Smooth muscle cell (in vitro differentiated cells): ENCODE data around the gene FOSL2. TPM values are rescaled to one million over a fixed set of nuclear protein-coding genes. Genes with fewer than 3 reads are reported as not detected.
A peak's percentile ranks its signal among the peaks of the same experiment; 100 is the strongest.

Source experiments
- DNase-seq: peaks from one replicate; lab custom pipeline; 2025; ENCODE audit not compliant: unreplicated experiment; lab: John Stamatoyannopoulos, UW
- H2AFZ ChIP-seq: fragments of 200-600 bp; sonication (generic); 2 replicates; pipeline ENCODE4 v1.6.0; 2016; ENCODE audit warnings: antibody characterized with exemption, low read depth, mild to moderate bottlenecking
- H3F3A ChIP-seq: fragments of 200-600 bp; sonication (generic); 2 replicates; pipeline ENCODE4 v1.6.0; 2017; ENCODE audit warnings: antibody characterized with exemption, low read depth
- H3K27ac ChIP-seq: fragments of 200-600 bp; sonication (generic); 2 replicates; pipeline ENCODE4 v1.5.1; 2016; ENCODE audit warnings: low read depth, mild to moderate bottlenecking
- H3K27me3 ChIP-seq: fragments of 200-600 bp; sonication (generic); 2 replicates; pipeline ENCODE4 v1.6.1; 2016; ENCODE audit warnings: low read depth, mild to moderate bottlenecking
- H3K36me3 ChIP-seq: fragments of 200-600 bp; sonication (generic); 2 replicates; pipeline ENCODE4 v1.5.1; 2016; ENCODE audit warnings: low read depth
- H3K4me1 ChIP-seq: fragments of 200-600 bp; sonication (generic); 2 replicates; pipeline ENCODE4 v1.5.1; 2016; ENCODE audit warnings: low read depth
- H3K4me2 ChIP-seq: fragments of 200-600 bp; sonication (generic); 2 replicates; pipeline ENCODE4 v1.6.0; 2016; ENCODE audit warnings: mild to moderate bottlenecking
- H3K4me3 ChIP-seq: fragments of 200-600 bp; sonication (generic); 2 replicates; pipeline ENCODE4 v1.5.1; 2016; ENCODE audit warnings: mild to moderate bottlenecking
- H3K79me2 ChIP-seq: fragments of 200-600 bp; sonication (generic); 2 replicates; pipeline ENCODE4 v1.6.0; 2016; ENCODE audit warnings: low read depth, mild to moderate bottlenecking
- H3K9ac ChIP-seq: fragments of 200-600 bp; sonication (generic); 2 replicates; pipeline ENCODE4 v1.6.0; 2016; ENCODE audit warnings: low read depth
- H3K9me3 ChIP-seq: fragments of 200-600 bp; sonication (generic); replicated peaks from 2 replicates; pipeline ENCODE4 v1.5.1; 2016; ENCODE audit warnings: low read depth
- H4K20me1 ChIP-seq: fragments of 200-600 bp; sonication (generic); 2 replicates; pipeline ENCODE4 v1.6.0; 2016; ENCODE audit warnings: low read depth
- CTCF ChIP-seq: fragments of 200-600 bp; sonication (generic); IDR thresholded peaks from 2 replicates; pipeline ENCODE4 v1.5.1; 2017; ENCODE audit warnings: borderline replicate concordance, mild to moderate bottlenecking, antibody characterized with exemption; ENCODE audit not compliant: insufficient read depth, poor library complexity, severe bottlenecking
- WGBS: methylation state at CpG from one replicate; pipeline ENCODE4 v1.1.7; 2016; ENCODE audit warnings: low lambda C conversion rate; 5-methylcytosine and 5-hydroxymethylcytosine counted together
- polyA plus RNA-seq: library from polyadenylated mRNA; unstranded; fragments of >200 nt; fragmentation: Nextera tagmentation; extraction: Ambion mirVana; gene quantifications from 2 replicates; pipeline ENCODE4 v1.2.1, GENCODE V29; 2016
- total RNA-seq: library from RNA; depleted of rRNA; stranded (reverse); fragments of >200 nt; gene quantifications from 2 replicates; pipeline ENCODE4 v1.2.3, GENCODE V29; 2014

FOSL2 gene
- total and polyA plus RNA-seq, 2 experiments from 2014 or later, result 70.8 to 106 TPM

- Histone ChIP-seq H3K27ac (peak overlapping the region; percentile 99), H2AFZ (no peak overlapping the region), H3K9ac (peak overlapping the region; percentile 11), H3K36me3 (peaks cover 3% of the 10 kb centered on the region), H3K9me3 (no peaks in the 10 kb centered on the region), H3K4me3 (peak overlapping the region; percentile 3), H3K27me3 (no peaks in the 10 kb centered on the region), H3F3A (peaks cover 33% of the 10 kb centered on the region), H3K79me2 (peaks cover 100% of the 10 kb centered on the region), H3K4me1 (peaks cover 24% of the 10 kb centered on the region), H4K20me1 (peaks cover 99% of the 10 kb centered on the region), H3K4me2 (peak overlapping the region; percentile 90)
- no peak for TF ChIP-seq CTCF
- 24% methylated on average over 1 of the region's 1 CpG for WGBS
- DNase-seq, result no peak
Observed at GRCh38 chr2:28400921-28401320, 8.3 kb downstream of the FOSL2 start.

GRCh38 chr2:28401411-28401810, 8.8 kb downstream of the FOSL2 start:
- 53% methylated on average over 4 of the region's 4 CpGs for WGBS
- Histone ChIP-seq H2AFZ (no peak overlapping the region), H3K27ac (peak overlapping the region; percentile 99), H3K79me2 (peaks cover 100% of the 10 kb centered on the region), H3F3A (peaks cover 31% of the 10 kb centered on the region), H3K4me2 (peak overlapping the region; percentile 90), H3K9me3 (no peaks in the 10 kb centered on the region), H3K4me3 (no peak overlapping the region), H3K27me3 (no peaks in the 10 kb centered on the region), H4K20me1 (peaks cover 99% of the 10 kb centered on the region), H3K36me3 (peaks cover 3% of the 10 kb centered on the region), H3K9ac (no peak overlapping the region), H3K4me1 (peaks cover 24% of the 10 kb centered on the region)
- no peak for TF ChIP-seq CTCF
- no peak for DNase-seq

- H3K9ac ChIP-seq, result no peak overlapping the region
- peak overlapping the region; percentile 99 for H3K27ac ChIP-seq
- no peak overlapping the region for H3K4me3 ChIP-seq
- H4K20me1 ChIP-seq, result peaks cover 100% of the 10 kb centered on the region
- peaks cover 33% of the 10 kb centered on the region for H3F3A ChIP-seq
- 91% methylated on average over 6 of the region's 6 CpGs for WGBS
- peak overlapping the region; percentile 90 for H3K4me2 ChIP-seq
- no peak for DNase-seq
- no peaks in the 10 kb centered on the region for H3K27me3 ChIP-seq
- no peak overlapping the region for H2AFZ ChIP-seq
- no peaks in the 10 kb centered on the region for H3K9me3 ChIP-seq
- H3K4me1 ChIP-seq, result peaks cover 24% of the 10 kb centered on the region
- no peak for TF ChIP-seq CTCF
- peaks cover 3% of the 10 kb centered on the region for H3K36me3 ChIP-seq
- peaks cover 100% of the 10 kb centered on the region for H3K79me2 ChIP-seq
Observed at GRCh38 chr2:28401948-28402550, 9.4 kb downstream of the FOSL2 start.
